ENCODE results near the gene LRPAP1.

GRCh38 chr4:3512719-3513118 is 19.5 kb downstream of the LRPAP1 start:
- no peak for TF ChIP-seq CTCF (IDR thresholded peaks at IDR 0.05)
- TF ChIP-seq POLR2A (IDR thresholded peaks at IDR 0.05) = no peak
